Activated T-cell treated with anti-CD3 and anti-CD28 coated beads, Interleukin-2, amount 50 U/mL, for 4 hours (primary cell): ENCODE data around the gene KLRG1. TPM values are rescaled to one million over a fixed set of nuclear protein-coding genes. Genes with fewer than 3 reads are reported as not detected.

Experiments used
- ATAC-seq, 2 donors: fragments of 200-7000 bp; cut with Tn5 transposase; one replicate each; pipeline ENCODE4 v1.10.0; 2021
- DNase-seq: peaks from one replicate; pipeline ENCODE4 v3.0.0-alpha.2; 2020
- H3K27me3 Mint-ChIP-seq: one replicate; pipeline ENCODE4 v1.8.0; 2021; ENCODE audit warnings: low read depth, mixed read lengths
- H3K36me3 Mint-ChIP-seq: one replicate; pipeline ENCODE4 v1.8.0; 2022; ENCODE audit warnings: mixed read lengths; ENCODE audit not compliant: insufficient read depth
- H3K4me1 Mint-ChIP-seq: one replicate; pipeline ENCODE4 v1.8.0; 2021; ENCODE audit warnings: low read depth, mixed read lengths
- H3K4me3 Mint-ChIP-seq: one replicate; pipeline ENCODE4 v1.8.0; 2021; ENCODE audit warnings: mild to moderate bottlenecking, moderate library complexity, mixed read lengths
- H3K9me3 Mint-ChIP-seq: one replicate; pipeline ENCODE4 v1.8.0; 2021; ENCODE audit warnings: mixed read lengths
- total RNA-seq, 3 donors: library from RNA; stranded (reverse); gene quantifications; one replicate each; pipeline ENCODE4 v1.2.1, GENCODE V29; 2021

Gene KLRG1
- total RNA-seq, 3 donors from 2014 or later = 2.3 to 7.6 (median 5.4) TPM

- Mint-ChIP-seq H3K27me3 (no peaks in the 10 kb centered on the region), H3K36me3 (peaks cover 16% of the 10 kb centered on the region), H3K9me3 (no peaks in the 10 kb centered on the region), H3K4me1 (peaks cover 76% of the 10 kb centered on the region), H3K4me3 (peak overlapping the region; percentile 7)
- ATAC-seq (peak; percentile 87 to 96), DNase-seq (peak; percentile 10)
Measured at GRCh38 chr12:8996682-8997405, 7.5 kb downstream of the KLRG1 start.

GRCh38 chr12:9001233-9001632, 11.9 kb downstream of the KLRG1 start:
- no peak overlapping the region for H3K4me3 Mint-ChIP-seq

GRCh38 chr12:9002335-9002734, 13.0 kb downstream of the KLRG1 start:
- peaks cover 50% of the 10 kb centered on the region for H3K4me1 Mint-ChIP-seq

More at GRCh38 chr12:9001233-9001632, 11.9 kb downstream of the KLRG1 start:
- H3K27me3 Mint-ChIP-seq = no peaks in the 10 kb centered on the region
- ATAC-seq (no peak), DNase-seq (no peak)
- no peaks in the 10 kb centered on the region for H3K9me3 Mint-ChIP-seq
- H3K36me3 Mint-ChIP-seq = peaks cover 24% of the 10 kb centered on the region
- H3K4me1 Mint-ChIP-seq = peaks cover 56% of the 10 kb centered on the region

GRCh38 chr12:9022592-9022991, 33.2 kb downstream of the KLRG1 start:
- H3K4me3 Mint-ChIP-seq = no peak overlapping the region
- DNase-seq (no peak), ATAC-seq (no peak)
- peaks cover 25% of the 10 kb centered on the region for H3K4me1 Mint-ChIP-seq
- no peaks in the 10 kb centered on the region for H3K27me3 Mint-ChIP-seq
- peaks cover 32% of the 10 kb centered on the region for H3K9me3 Mint-ChIP-seq
- peaks cover 3% of the 10 kb centered on the region for H3K36me3 Mint-ChIP-seq

More at GRCh38 chr12:9002335-9002734, 13.0 kb downstream of the KLRG1 start:
- DNase-seq (no peak), ATAC-seq (no peak)
- Mint-ChIP-seq H3K36me3 (peaks cover 32% of the 10 kb centered on the region), H3K27me3 (no peaks in the 10 kb centered on the region), H3K4me3 (peak overlapping the region; percentile 4), H3K9me3 (no peaks in the 10 kb centered on the region)

- DNase-seq (no peak), ATAC-seq (peak; percentile 31 to 33)
- H3K27me3 Mint-ChIP-seq = no peaks in the 10 kb centered on the region
- peaks cover 35% of the 10 kb centered on the region for H3K4me1 Mint-ChIP-seq
- peaks cover 18% of the 10 kb centered on the region for H3K9me3 Mint-ChIP-seq
- H3K4me3 Mint-ChIP-seq = no peak overlapping the region
- peaks cover 2% of the 10 kb centered on the region for H3K36me3 Mint-ChIP-seq
Measured at GRCh38 chr12:9024512-9024911, 35.2 kb downstream of the KLRG1 start.

GRCh38 chr12:9027161-9028059, 38.1 kb downstream of the KLRG1 start:
- H3K27me3 Mint-ChIP-seq = no peaks in the 10 kb centered on the region
- DNase-seq = no peak
- peaks cover 48% of the 10 kb centered on the region for H3K4me1 Mint-ChIP-seq
- H3K4me3 Mint-ChIP-seq = peak overlapping the region; percentile 61
- H3K36me3 Mint-ChIP-seq = peaks cover 2% of the 10 kb centered on the region
- no peak for ATAC-seq
- peaks cover 6% of the 10 kb centered on the region for H3K9me3 Mint-ChIP-seq

- ATAC-seq = no peak
- Mint-ChIP-seq H3K27me3 (no peaks in the 10 kb centered on the region), H3K36me3 (peaks cover 8% of the 10 kb centered on the region), H3K4me1 (peaks cover 50% of the 10 kb centered on the region), H3K9me3 (peaks cover 6% of the 10 kb centered on the region), H3K4me3 (no peak overlapping the region)
- DNase-seq = no peak
Measured at GRCh38 chr12:9030776-9031175, 41.4 kb downstream of the KLRG1 start.

- Mint-ChIP-seq H3K27me3 (no peaks in the 10 kb centered on the region), H3K4me3 (no peak overlapping the region), H3K36me3 (peaks cover 10% of the 10 kb centered on the region), H3K4me1 (peaks cover 60% of the 10 kb centered on the region), H3K9me3 (peaks cover 5% of the 10 kb centered on the region)
- ATAC-seq (no peak), DNase-seq (no peak)
Measured at GRCh38 chr12:9032202-9032964, 43.0 kb downstream of the KLRG1 start.

- peaks cover 10% of the 10 kb centered on the region for H3K36me3 Mint-ChIP-seq
- ATAC-seq = no peak
- H3K27me3 Mint-ChIP-seq = no peaks in the 10 kb centered on the region
- H3K4me3 Mint-ChIP-seq = no peak overlapping the region
- H3K4me1 Mint-ChIP-seq = peaks cover 63% of the 10 kb centered on the region
- no peaks in the 10 kb centered on the region for H3K9me3 Mint-ChIP-seq
- DNase-seq = no peak
Measured at GRCh38 chr12:9033265-9033887, 44.0 kb downstream of the KLRG1 start.

GRCh38 chr12:9034095-9034494, 44.7 kb downstream of the KLRG1 start:
- Mint-ChIP-seq H3K4me3 (no peak overlapping the region), H3K36me3 (peaks cover 8% of the 10 kb centered on the region), H3K27me3 (no peaks in the 10 kb centered on the region), H3K4me1 (peaks cover 63% of the 10 kb centered on the region), H3K9me3 (no peaks in the 10 kb centered on the region)
- ATAC-seq (peak; percentile 51 to 71), DNase-seq (no peak)

- peaks cover 8% of the 10 kb centered on the region for H3K36me3 Mint-ChIP-seq
- H3K4me1 Mint-ChIP-seq = peaks cover 67% of the 10 kb centered on the region
- no peaks in the 10 kb centered on the region for H3K9me3 Mint-ChIP-seq
- DNase-seq = no peak
- H3K4me3 Mint-ChIP-seq = no peak overlapping the region
- ATAC-seq = no peak
- H3K27me3 Mint-ChIP-seq = no peaks in the 10 kb centered on the region
Measured at GRCh38 chr12:9036227-9036626, 46.9 kb downstream of the KLRG1 start.

GRCh38 chr12:9037431-9037830, 48.1 kb downstream of the KLRG1 start:
- Mint-ChIP-seq H3K9me3 (no peaks in the 10 kb centered on the region), H3K27me3 (no peaks in the 10 kb centered on the region), H3K4me3 (no peak overlapping the region), H3K36me3 (peaks cover 8% of the 10 kb centered on the region), H3K4me1 (peaks cover 65% of the 10 kb centered on the region)
- no peak for DNase-seq
- peak; percentile 37 to 53 for ATAC-seq

GRCh38 chr12:9039397-9039977, 50.1 kb downstream of the KLRG1 start:
- DNase-seq (no peak), ATAC-seq (peak; percentile 57 to 71)
- Mint-ChIP-seq H3K9me3 (no peaks in the 10 kb centered on the region), H3K36me3 (peaks cover 13% of the 10 kb centered on the region), H3K4me3 (no peak overlapping the region), H3K4me1 (peaks cover 60% of the 10 kb centered on the region), H3K27me3 (no peaks in the 10 kb centered on the region)
